SK-N-SH treated with all-trans-retinoic acid at 6 μM for 48 hours (cell line): Measurements from ENCODE around the gene ZNF236.

Experiments
- ARNTL ChIP-seq: fragments of 450-650 bp; formaldehyde crosslinking; IDR thresholded peaks from 2 replicates; pipeline ENCODE4 v1.5.0; 2020; ENCODE audit warnings: low read depth, mild to moderate bottlenecking, moderate library complexity, borderline replicate concordance
- CREB5 ChIP-seq: fragments of 250-450 bp; sonication (Bioruptor Pico); IDR thresholded peaks from 2 replicates; pipeline ENCODE4 v1.5.1; 2020; ENCODE audit warnings: low read depth, mild to moderate bottlenecking, moderate library complexity
- CSDC2 ChIP-seq: fragments of 250-450 bp; sonication (Bioruptor Pico); IDR thresholded peaks from 2 replicates; pipeline ENCODE4 v1.5.0; 2020; ENCODE audit warnings: mild to moderate bottlenecking, moderate library complexity
- CSRNP3 ChIP-seq: fragments of 250-450 bp; sonication (Bioruptor Pico); IDR thresholded peaks from 2 replicates; pipeline ENCODE4 v1.5.1; 2021; ENCODE audit warnings: mild to moderate bottlenecking, moderate library complexity
- PATZ1 ChIP-seq: fragments of 250-450 bp; sonication (Bioruptor Pico); IDR thresholded peaks from 2 replicates; pipeline ENCODE4 v1.8.0; 2020; ENCODE audit warnings: mild to moderate bottlenecking, moderate library complexity, borderline replicate concordance
- RARB ChIP-seq: fragments of 250-450 bp; sonication (Bioruptor Pico); IDR thresholded peaks from 2 replicates; pipeline ENCODE4 v1.8.0; 2021; ENCODE audit warnings: mild to moderate bottlenecking, moderate library complexity
- SNAI2 ChIP-seq: fragments of 250-450 bp; sonication (Bioruptor Pico); IDR thresholded peaks from 2 replicates; pipeline ENCODE4 v1.5.0; 2020; ENCODE audit warnings: mild to moderate bottlenecking, moderate library complexity
- TCF4 ChIP-seq: fragments of 250-450 bp; sonication (Bioruptor Pico); IDR thresholded peaks from 2 replicates; pipeline ENCODE4 v1.8.0; 2021; ENCODE audit warnings: mild to moderate bottlenecking, moderate library complexity, borderline replicate concordance
- TOX ChIP-seq: fragments of 250-450 bp; sonication (Bioruptor Pico); IDR thresholded peaks from 2 replicates; pipeline ENCODE4 v1.8.0; 2021; ENCODE audit warnings: mild to moderate bottlenecking, moderate library complexity, borderline replicate concordance
- TSHZ2 ChIP-seq: fragments of 250-450 bp; sonication (Bioruptor Pico); IDR thresholded peaks from 2 replicates; pipeline ENCODE4 v1.5.0; 2020; ENCODE audit warnings: mild to moderate bottlenecking, moderate library complexity
- ZNF8 ChIP-seq: fragments of 450-650 bp; formaldehyde crosslinking; IDR thresholded peaks from 2 replicates; pipeline ENCODE4 v1.5.0; 2020; ENCODE audit warnings: mild to moderate bottlenecking, moderate library complexity

GRCh38 chr18:76885001-76885400 is 62.6 kb downstream of the ZNF236 start:
- TF ChIP-seq CSRNP3 (CRISPR knock-in tag) = no peak
- no peak for TF ChIP-seq RARB (CRISPR knock-in tag)
- TF ChIP-seq SNAI2 (CRISPR knock-in tag) = no peak
- no peak for TF ChIP-seq PATZ1
- no peak for TF ChIP-seq TCF4
- no peak for TF ChIP-seq TSHZ2 (CRISPR knock-in tag)
- no peak for TF ChIP-seq CREB5
- TF ChIP-seq TOX (CRISPR knock-in tag) = no peak
- TF ChIP-seq ZNF8 (CRISPR knock-in tag) = no peak
- no peak for TF ChIP-seq ARNTL
- no peak for TF ChIP-seq CSDC2 (CRISPR knock-in tag)
